Upper lobe of left lung (tissue), 6 donors: ENCODE measurements around the gene FANCF. TPM values are rescaled to one million over a fixed set of nuclear protein-coding genes. Genes with fewer than 3 reads are reported as not detected.

ENCODE experiments used
- ATAC-seq, 2 donors: fragments of 200-7000 bp; cut with Tn5 transposase; one replicate each; pipeline ENCODE4 v1.9.1; 2022; ENCODE audit warnings: mild to moderate bottlenecking in 2 of 2, moderate library complexity in 2 of 2; ENCODE audit not compliant: low FRiP score in 2 of 2
- DNase-seq, 2 donors: peaks; one replicate each; pipeline ENCODE4 v3.0.0-alpha.2; 2019 to 2020
- H3K27ac ChIP-seq, 4 donors: fragments of 200-600 bp; sonication (generic); one replicate each; pipeline ENCODE4 v1.5.1; 2016 to 2019
- H3K27me3 ChIP-seq, 4 donors: fragments of 200-600 bp; sonication (generic); one replicate each; pipeline ENCODE4 v1.5.1; 2017 to 2019
- H3K36me3 ChIP-seq, 4 donors: fragments of 200-600 bp; sonication (generic); one replicate each; pipeline ENCODE4 v1.5.1; 2016 to 2019
- H3K4me1 ChIP-seq, 4 donors: fragments of 200-600 bp; sonication (generic); one replicate each; pipeline ENCODE4 v1.5.1; 2018 to 2019
- H3K4me3 ChIP-seq, 4 donors: fragments of 200-600 bp; sonication (generic); one replicate each; pipeline ENCODE4 v1.5.1; 2017 to 2019; ENCODE audit warnings: mild to moderate bottlenecking in 2 of 4, moderate library complexity in 1 of 4
- H3K9me3 ChIP-seq, 4 donors: fragments of 200-600 bp; sonication (generic); one replicate each; pipeline ENCODE4 v1.5.1; 2018 to 2019
- CTCF ChIP-seq, 6 experiments: fragments of 450-650 bp in 4 of 6; fragments of 200-600 bp in 2 of 6; sonication (generic) in 2 of 6; IDR thresholded peaks; one replicate each; pipeline ENCODE4 v1.5.1; 2016 to 2019; ENCODE audit warnings: antibody characterized with exemption in 6 of 6
- EP300 ChIP-seq, 4 donors: sonication (generic); formaldehyde crosslinking; IDR thresholded peaks; one replicate each; pipeline ENCODE4 v1.5.1; 2017; ENCODE audit warnings: antibody characterized with exemption in 4 of 4, control low read depth in 2 of 4
- POLR2A ChIP-seq, 4 donors: fragments of 450-650 bp; IDR thresholded peaks; one replicate each; pipeline ENCODE4 v1.5.1; 2016 to 2017; ENCODE audit warnings: antibody characterized with exemption in 4 of 4, mild to moderate bottlenecking in 2 of 4
- POLR2AphosphoS5 ChIP-seq, 2 donors: sonication (generic); formaldehyde crosslinking; IDR thresholded peaks; one replicate each; pipeline ENCODE4 v1.5.1; 2017; ENCODE audit warnings: antibody characterized with exemption in 2 of 2
- WGBS, 2 donors: methylation state at CpG; one replicate each; pipeline ENCODE4 v1.1.5; 2017 to 2018; 5-methylcytosine and 5-hydroxymethylcytosine counted together
- total RNA-seq, 6 donors: library from RNA; depleted of rRNA in 4 of 6; stranded (reverse); fragments of >200 nt in 4 of 6; gene quantifications; one replicate each; pipeline versions ENCODE4 v1.1.0 to v1.2.1, GENCODE V29; 2016 to 2021
- donor health status: DM: no; HTN: no; CAD: no; lungs with moderate emphysema.
- donor health status: DM: no; HTN: yes; CAD: no; lungs with severe emphysema.

The FANCF gene
- total RNA-seq, 6 donors from 2014 or later, result 2.4 to 10.9 (median 7.8) TPM

GRCh38 chr11:22635689-22636088 is 10.1 kb upstream of the FANCF start:
- ATAC-seq, result no peak
- TF ChIP-seq CTCF (IDR thresholded peaks at IDR 0.05) (no peak), POLR2AphosphoS5 (IDR thresholded peaks at IDR 0.05) (no peak)
- Histone ChIP-seq H3K27ac (no peak overlapping the region), H3K36me3 (no peaks in the 10 kb centered on the region), H3K4me3 (no peak overlapping the region), H3K4me1 (no peaks in the 10 kb centered on the region), H3K9me3 (no peaks in the 10 kb centered on the region), H3K27me3 (no peaks in the 10 kb centered on the region)
- no peak for DNase-seq
- 0% methylated on average over 1 of the region's 1 CpG for WGBS, 2 donors

DNA sequence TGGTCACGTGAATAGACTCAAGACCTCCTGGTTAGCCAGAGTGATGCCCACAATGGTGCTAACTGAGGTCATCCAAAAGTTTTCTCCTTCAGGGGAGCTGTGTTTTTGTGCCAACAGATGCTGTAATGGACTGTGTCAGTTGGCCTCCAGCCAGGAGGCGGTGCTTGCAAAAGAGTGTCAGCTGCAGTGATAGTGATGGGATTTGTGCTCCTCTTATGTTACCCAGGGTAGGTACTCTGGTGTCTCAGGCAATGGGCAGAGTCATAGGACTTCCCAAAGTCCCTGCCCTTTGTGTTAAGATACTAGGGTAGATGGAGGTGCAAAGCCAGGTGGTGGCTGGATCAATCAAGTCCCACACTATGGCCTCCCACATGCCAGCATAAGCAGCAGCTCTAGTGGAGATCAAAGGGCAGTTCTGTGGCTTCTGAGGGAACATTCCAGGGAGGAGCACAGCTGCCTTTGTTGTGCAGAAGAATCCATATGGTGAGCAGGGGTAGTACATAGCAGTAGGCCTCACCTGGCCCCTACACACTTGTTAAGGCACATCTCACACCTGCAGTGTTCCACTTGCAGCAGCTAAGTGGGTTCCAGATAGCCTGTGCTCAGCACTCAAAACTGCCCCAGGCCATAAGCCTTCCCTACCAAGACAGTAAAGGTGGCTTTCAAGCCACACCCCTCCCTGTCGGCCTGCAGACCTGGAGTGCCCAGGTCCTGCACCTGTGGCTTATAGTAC is 9.4 kb upstream of the FANCF start:
- DNase-seq (no peak), ATAC-seq (peak in 1 of 2 donors; percentile 68)
- no peaks in the 10 kb centered on the region for H3K9me3 ChIP-seq
- WGBS, 2 donors, result 79 to 87% methylated on average over 2 to 3 of the region's 3 CpGs
- no peak overlapping the region for H3K27ac ChIP-seq
- H3K4me1 ChIP-seq, result no peaks in the 10 kb centered on the region
- H3K4me3 ChIP-seq, result no peak overlapping the region
- no peaks in the 10 kb centered on the region for H3K27me3 ChIP-seq
- TF ChIP-seq CTCF (IDR thresholded peaks at IDR 0.05), result no peak
- TF ChIP-seq POLR2A (IDR thresholded peaks at IDR 0.05), result no peak
- no peak for TF ChIP-seq EP300 (IDR thresholded peaks at IDR 0.05)
- TF ChIP-seq POLR2AphosphoS5 (IDR thresholded peaks at IDR 0.05), result no peak
- no peaks in the 10 kb centered on the region for H3K36me3 ChIP-seq

GRCh38 chr11:22633354-22633902 is 7.8 kb upstream of the FANCF start:
- H3K27me3 ChIP-seq, result no peaks in the 10 kb centered on the region
- no peak for TF ChIP-seq EP300 (IDR thresholded peaks at IDR 0.05)
- TF ChIP-seq POLR2A (IDR thresholded peaks at IDR 0.05), result no peak
- TF ChIP-seq POLR2AphosphoS5 (IDR thresholded peaks at IDR 0.05), result no peak
- no peak for TF ChIP-seq CTCF (IDR thresholded peaks at IDR 0.05)
- no peaks in the 10 kb centered on the region for H3K4me1 ChIP-seq
- DNase-seq (no peak), ATAC-seq (no peak)
- H3K36me3 ChIP-seq, result no peaks in the 10 kb centered on the region
- H3K27ac ChIP-seq, result no peak overlapping the region
- H3K4me3 ChIP-seq, result no peak overlapping the region
- no peaks in the 10 kb centered on the region for H3K9me3 ChIP-seq

DNA sequence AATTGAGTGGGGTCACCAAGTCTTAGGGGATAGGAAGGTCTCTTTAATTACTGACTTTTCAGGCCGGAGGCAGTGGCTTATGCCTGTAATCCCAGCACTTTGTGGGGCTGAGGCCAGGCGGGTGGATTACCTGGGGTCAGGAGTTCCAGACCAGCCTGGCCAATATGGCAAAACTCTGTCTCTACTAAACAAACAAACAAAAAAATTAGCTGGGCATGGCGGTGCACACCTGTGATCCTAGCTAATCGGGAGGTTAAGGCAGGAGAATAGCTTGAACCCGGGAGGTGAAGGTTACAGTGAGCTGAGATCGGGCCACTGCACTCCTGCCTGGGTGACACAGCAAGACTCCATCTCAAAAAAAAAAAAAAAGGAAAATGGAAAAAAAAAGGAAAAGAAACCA is 1.8 kb upstream of the FANCF start:
- no peaks in the 10 kb centered on the region for H3K36me3 ChIP-seq
- no peak for TF ChIP-seq POLR2A (IDR thresholded peaks at IDR 0.05)
- no peak for TF ChIP-seq POLR2AphosphoS5 (IDR thresholded peaks at IDR 0.05)
- no peak overlapping the region for H3K27ac ChIP-seq
- DNase-seq (no peak), ATAC-seq (no peak)
- no peak overlapping the region for H3K4me3 ChIP-seq
- H3K4me1 ChIP-seq, result peaks cover 9 to 20% (median 12%) of the 10 kb centered on the region in 4 donors
- no peaks in the 10 kb centered on the region for H3K27me3 ChIP-seq
- H3K9me3 ChIP-seq, result no peaks in the 10 kb centered on the region
- WGBS, 2 donors, result 96 to 100% methylated on average over 6 of the region's 6 CpGs

- Histone ChIP-seq H3K4me3 (no peak overlapping the region), H3K36me3 (no peaks in the 10 kb centered on the region), H3K27me3 (no peaks in the 10 kb centered on the region), H3K9me3 (no peaks in the 10 kb centered on the region), H3K27ac (peak overlapping the region in 1 of 4 donors; percentile 91), H3K4me1 (peaks cover 9 to 20% (median 12%) of the 10 kb centered on the region in 4 donors)
- ATAC-seq (no peak), DNase-seq (no peak)
- WGBS, 2 donors, result 92 to 95% methylated on average over 14 of the region's 14 CpGs
- no peak for TF ChIP-seq CTCF (IDR thresholded peaks at IDR 0.05)
- TF ChIP-seq POLR2AphosphoS5 (IDR thresholded peaks at IDR 0.05), result no peak
- no peak for TF ChIP-seq EP300 (IDR thresholded peaks at IDR 0.05)
- TF ChIP-seq POLR2A (IDR thresholded peaks at IDR 0.05), result no peak
Observed at GRCh38 chr11:22626573-22627239, 1.1 kb upstream of the FANCF start.
